ENCODE results near the gene ING5.

Gene ING5

DNA sequence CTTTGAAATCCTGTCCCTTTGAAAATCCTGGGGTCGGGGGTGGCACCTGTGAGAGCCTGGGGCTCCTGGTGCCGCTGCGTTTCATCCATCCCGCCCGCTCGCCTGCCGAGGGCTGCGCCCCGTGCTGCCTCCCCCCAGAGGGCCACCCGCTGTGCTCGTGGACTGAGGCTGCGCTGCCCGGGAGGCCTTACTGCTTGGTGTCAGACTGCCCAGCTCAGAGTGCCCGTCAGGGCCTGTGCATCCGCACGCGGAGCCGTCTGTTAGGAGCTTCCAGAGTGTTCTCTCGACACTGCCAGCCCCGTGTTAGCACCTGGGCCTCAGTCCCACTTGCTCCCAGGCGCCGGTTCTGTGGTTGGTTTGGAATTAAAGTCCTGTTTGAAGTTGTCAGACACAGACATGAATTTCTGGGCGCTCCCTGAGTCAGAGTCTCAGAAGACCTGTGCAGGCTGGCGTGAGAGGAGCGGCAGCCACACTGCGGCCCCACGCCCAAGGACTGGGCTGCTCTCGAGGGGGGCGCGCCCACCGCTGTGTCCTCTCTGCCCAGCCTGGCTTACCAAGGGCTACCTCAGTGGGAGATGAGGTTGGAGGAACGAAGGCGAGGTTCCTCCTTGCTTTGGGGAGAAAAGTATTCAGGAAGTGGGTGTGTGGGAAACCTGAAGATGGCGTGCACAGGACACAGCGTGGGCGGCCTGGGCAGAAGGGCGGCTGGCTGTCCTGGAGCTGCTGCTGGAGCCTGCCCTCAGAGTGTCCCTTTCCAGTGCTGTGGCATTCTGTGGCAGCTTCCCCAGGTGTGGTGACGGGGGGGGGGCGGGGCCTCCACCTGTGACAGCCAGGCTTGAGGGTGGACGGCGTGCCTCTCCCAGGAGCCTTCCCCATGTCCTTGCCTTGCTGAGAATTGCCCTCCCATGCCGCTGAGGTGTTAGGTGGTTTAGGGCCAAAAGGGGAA lies 29.3 kb upstream of the ING5 start:
- DNase-seq (ENCODE audit: low spot score) = no peak

DNA sequence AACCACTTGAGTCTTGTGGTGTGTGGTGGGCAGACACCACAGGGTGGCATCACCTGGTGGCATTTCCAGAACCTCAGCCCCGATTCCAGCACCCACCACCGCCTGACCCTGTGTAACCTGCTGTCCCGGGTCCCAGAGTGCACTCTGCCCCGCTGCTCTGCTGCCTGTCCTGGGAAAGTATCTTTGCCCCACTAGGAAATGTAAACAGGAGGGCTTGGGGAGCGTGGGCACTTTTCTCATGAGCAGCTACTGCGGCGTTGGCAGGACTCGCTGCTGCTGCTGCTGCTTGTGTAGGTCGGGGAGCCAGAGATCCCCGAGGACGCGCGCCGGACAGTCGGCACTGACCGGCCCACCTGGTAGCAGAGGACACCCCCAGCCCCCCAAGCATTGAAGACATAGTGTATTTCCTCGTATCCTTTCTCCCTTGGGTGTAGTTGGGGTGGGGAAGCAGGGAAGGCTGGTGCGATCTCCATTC lies 28.6 kb upstream of the ING5 start:
- no peak for DNase-seq (ENCODE audit: low spot score)

DNA sequence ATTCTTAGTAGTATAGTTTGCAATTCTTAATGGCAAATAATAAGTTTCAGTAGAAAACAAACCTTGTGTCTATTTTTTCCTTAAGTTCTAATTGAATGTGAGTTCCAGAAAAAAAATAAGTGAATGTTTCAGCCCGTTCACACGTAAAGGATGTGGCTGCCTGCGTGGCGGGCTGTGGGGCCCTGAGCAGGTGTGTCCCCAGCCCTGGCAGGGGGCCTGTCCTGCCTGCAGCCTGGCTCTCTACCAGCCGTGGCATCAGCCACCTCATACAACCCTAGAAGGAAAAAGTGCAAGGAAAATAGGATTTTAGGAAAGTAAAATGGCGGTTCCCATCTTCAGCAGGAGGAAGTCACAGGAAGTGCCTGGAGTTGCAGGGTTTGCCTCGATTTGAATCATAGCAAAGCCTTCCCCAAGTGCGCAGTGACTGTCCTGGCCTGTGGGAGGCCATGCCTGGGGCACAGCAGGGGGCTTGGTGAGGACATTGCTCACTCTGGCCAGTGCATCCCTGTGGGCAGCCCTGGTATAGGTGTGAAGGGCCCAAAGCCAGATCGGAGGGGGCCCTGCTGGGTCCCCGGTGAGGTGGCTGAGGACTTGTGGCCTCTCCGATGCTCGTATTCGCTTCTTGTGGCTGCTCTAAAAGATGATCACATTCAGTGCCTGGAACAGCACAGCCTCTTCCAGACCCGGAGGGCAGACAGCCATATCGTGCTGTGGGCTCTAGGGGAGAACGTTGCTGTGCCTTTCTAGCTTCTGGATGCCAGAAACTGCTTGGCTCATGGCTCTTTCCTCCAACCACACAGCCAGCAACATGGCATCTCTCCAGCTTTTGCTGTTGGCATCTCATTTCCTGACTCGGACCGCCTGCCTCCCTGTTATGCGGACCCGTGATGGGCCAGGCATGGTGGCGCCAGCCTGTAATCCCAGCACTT lies 27.8 kb upstream of the ING5 start:
- peak; percentile 57 for DNase-seq (ENCODE audit: low spot score)

DNA sequence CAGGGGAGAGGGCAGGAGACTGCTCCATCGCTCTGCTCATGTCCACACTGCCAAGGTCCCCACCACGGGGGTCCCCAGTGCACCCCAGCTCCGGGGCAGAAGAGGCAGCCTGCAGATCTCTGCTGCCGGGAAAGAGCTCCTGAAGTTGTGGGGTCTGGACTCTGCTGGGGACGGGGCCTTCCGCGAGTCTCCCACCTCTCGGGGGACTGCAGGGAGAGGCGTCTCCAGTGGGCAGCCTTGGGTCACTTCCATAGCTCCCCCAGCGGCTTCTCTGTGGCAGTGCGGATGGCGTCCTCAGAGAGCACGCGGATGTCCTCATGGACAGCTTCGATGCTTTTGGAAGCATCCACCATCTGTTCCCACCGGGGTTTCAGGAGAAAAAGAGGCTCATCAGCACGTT lies 26.0 kb upstream of the ING5 start:
- DNase-seq (ENCODE audit: low spot score) = no peak

DNA sequence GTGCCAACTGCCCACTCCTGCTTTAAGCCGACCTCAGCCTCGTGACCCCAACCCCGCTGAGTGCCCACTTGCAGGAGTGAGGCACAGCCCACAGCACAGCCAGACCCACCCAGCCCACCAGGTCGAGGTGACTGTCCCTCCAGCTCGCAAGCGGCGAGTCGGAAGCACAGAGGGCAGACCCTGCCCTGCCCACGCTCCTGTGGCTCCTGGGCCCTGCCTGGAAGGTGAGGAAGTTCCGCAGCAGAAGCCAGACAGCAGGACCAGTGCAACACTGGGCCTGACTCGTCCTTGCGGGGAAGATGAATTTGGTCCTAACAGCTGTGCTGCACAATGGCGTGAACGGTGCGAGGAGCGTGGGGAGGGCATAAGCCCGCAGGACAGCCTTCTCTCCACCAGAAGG lies 25.2 kb upstream of the ING5 start:
- no peak for DNase-seq (ENCODE audit: low spot score)

DNA sequence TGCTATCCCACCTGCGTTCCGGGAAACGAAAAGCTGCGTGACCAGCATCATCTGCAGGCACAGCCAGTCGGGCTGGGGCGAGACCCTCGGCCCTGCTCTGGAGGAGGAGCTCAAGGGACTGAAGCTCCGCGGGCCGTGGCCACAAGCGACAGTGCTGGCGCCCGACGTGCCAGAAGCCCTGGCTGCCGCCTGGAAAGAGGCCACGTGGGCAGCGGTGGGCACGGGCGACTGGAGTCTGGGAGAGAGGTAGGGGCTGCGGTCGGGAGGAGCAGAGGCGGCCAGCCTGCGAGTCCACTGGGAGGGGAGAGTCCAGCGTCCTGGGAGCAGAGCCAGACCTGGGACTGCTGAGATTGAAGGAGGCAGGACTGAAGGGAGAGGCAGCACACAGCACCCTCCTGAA lies 24.4 kb upstream of the ING5 start:
- DNase-seq (ENCODE audit: low spot score) = no peak

DNA sequence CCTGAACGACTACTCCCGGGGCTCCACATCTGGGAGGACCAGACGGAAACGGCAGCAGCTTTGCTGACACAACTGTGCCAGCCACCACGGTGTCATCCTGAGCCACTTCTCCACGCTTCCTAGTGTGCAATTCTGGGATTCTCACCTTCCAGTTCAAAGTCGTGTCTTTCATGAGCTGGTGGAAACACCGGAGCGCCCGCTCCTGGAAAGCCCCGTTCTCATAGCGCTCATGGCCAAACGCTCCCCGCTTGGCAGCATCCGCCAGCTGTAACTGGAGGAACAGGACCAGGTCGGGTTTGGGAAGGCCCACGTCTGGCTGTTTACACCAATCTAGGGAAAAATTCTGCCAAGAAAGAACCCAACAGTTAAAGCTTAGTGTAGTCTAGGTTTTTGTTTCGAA lies 23.5 kb upstream of the ING5 start:
- no peak for DNase-seq (ENCODE audit: low spot score)

DNA sequence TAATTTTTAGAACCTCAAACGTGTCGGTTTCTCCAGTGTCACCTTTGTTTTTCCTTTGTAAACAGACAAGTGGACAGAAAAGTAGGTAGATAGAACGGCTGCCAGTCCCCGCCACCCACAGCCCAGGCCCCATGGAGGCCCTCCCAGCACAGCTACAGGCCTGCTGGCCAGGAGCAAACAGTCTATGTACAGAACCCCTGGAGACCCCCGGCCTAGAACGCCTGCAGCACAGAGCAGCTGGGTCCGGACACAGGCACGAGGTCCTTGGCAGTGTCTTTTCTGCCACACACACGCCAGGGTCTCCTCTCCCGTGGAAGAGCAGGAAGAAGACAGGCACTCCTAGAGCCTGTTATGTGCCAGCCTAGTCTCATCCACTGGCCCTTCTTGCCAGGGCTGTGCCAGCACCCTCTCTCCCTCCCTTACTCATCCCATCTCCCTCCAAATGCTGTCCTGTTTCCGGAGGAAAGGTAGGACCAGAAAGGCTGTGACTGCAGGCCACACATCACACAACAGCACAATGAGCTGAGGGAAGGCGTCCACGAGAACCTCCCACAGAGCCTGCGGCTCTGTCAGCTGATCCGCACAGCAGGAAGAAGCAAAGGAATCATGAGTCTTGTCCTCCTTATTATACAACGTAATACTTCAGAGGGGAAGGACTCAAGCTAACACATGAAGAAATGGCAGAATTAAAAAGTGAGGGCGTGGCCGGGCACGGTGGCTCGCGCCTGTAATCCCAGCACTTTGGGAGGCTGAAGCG lies 22.9 kb upstream of the ING5 start:
- no peak for DNase-seq (ENCODE audit: low spot score)

DNA sequence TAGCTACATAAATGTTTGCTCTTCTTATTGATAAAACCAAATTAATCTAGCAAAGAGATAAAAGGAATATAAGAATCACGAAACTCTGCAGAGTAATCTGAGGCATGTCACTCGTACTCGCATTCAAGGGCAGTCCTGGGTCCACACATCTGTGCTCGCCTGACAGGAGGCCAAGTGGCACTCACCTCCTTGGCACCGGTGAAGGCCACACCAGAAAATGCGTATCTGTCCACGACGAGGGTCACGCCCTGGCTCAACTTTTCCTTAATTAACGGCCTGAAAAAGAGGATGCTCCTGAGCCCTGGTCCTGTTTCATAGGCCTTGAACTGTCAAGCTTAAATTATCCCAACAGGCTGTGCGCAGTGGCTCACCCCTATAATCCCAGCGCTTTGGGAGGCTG lies 21.8 kb upstream of the ING5 start:
- DNase-seq (ENCODE audit: low spot score) = no peak

DNA sequence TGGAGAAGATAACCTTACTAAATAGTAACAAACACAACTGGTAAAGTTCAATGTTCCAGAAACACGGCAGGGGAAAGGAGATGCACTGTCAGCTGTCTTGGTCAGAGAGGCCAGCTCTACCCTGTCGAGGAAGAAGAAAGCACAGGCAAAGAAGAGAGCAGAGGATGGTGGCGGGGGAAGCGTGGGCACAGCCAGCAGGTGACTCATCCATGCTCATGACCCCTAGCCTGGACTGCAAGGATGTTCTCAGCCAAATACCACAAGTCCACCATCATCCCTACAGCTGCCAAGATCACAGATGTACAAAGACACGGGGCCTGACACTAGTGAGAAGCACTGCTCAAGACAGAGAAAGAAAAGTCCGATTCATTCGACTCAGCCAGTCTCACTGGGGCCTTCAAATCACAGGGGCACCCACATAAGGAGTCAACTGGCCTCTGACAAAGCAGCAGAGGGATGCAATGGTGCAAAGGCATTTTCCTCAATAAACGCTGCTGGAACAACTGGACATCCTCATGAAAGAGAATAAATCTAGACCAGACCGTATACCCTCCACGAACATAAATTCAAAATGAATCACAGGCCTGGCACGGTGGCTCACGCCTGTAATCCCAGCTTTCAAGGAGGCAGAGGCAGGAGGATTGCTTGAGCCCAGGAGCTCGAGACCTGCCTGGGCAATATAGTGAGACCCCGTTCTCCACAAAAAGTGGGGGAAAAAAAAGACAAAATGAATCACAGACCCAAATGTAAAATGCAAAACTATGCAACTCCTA lies 20.8 kb upstream of the ING5 start:
- DNase-seq (ENCODE audit: low spot score) = no peak

DNA sequence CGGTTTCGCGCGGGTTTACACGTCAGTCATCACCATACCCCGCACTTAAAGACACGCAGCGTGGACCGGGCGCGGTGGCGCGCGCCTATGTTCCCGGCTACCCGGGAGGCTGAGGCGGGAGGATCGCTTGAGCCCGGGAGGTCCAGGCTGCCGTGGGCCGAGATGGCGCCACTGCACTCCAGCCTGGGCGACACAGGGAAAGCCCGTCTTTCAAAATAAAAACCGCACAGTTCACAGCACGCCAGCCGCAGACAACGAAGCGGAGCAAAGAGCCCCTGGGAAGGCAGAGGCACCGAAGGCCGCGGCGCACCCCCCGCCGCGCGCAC lies 15.6 kb upstream of the ING5 start:
- DNase-seq (ENCODE audit: low spot score) = no peak

DNA sequence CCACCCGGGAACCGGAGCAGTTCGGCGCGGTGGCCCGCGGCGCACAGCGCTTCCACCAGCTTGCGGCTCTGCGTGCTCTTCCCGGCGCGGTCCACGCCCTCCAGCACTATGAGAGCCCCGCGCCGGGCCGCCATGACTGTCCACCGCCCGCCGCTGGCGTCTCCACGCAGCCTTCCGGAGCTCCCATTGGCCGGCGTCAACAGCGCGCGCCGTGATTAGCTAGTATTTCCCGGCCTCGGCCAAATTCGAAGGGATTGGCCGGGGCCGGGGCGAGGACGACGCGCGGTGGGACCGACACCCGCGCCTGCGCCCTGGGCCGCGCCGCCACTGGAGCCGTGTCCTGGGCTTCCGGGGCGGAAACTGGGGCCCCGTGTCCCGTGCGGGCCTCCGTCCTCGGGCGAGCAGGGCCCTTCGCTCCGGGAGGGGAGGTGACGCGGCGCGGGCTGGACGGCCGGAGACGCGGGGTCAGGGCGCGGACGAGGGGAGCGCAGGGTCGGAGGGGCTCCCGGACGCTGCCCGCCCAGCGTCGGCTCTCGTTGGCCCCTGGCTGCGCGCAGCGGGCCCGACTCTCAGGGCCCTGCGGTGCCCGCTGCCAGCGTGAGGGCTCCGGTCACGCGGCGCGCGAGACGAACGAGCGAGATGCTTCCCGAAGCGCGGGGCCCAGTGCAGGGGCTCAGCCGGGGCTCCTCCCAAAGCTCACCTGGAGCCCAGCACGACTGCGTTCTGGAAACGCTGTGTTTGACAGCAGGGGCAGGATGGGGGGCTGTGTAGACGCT lies 15.0 kb upstream of the ING5 start, which contains the start of gene DTYMK:
Gene DTYMK (minus strand): TSS at position 166 of the 776 bp plus-strand sequence. CDS start 32 bp downstream, at position 134.
- DNase-seq (ENCODE audit: low spot score) = peak; percentile 96

DNA sequence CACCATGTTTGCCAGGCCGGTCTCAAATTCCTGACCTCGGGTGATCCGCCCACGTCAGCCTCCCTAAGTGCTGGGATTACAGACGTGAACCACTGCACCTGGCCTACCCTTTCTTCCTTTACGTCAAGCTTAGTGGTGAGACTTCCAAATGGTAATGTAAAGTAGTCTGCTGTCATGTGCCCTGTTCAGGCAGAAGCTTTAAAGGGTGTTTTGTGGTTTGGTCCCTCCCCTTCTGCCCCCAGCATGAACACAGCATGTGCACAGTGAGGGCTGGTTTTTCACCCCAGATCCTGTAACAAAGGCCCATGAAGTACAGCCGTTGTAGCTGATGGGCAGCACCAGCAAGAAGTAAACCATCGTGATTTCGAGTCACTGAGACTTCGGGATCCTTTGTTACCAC lies 12.5 kb upstream of the ING5 start:
- no peak for DNase-seq (ENCODE audit: low spot score)

DNA sequence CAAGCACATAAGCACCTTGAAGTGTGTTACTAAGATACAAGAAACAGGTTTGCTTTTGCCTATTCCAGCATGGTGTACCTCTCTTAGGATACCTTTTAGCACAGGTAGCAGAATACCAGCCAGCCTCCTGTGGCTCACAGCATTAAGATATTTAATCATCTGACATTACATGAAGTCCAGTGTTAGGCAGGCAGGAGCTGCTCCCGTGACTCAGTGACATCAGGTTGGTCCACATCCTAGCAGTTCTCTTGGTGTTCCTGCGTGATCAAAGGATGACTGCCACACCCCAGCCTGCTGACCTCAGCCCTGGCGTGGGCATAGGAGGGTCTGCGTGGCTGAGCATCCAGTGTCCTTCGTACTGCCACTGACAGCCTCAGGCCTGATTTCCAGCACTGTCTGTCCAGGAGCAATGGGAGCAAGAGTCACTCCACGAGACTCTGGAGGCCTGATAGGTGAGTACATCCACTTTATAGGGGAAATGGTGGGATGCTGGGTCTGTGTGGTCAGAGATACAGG lies 11.6 kb upstream of the ING5 start:
- no peak for DNase-seq (ENCODE audit: low spot score)

DNA sequence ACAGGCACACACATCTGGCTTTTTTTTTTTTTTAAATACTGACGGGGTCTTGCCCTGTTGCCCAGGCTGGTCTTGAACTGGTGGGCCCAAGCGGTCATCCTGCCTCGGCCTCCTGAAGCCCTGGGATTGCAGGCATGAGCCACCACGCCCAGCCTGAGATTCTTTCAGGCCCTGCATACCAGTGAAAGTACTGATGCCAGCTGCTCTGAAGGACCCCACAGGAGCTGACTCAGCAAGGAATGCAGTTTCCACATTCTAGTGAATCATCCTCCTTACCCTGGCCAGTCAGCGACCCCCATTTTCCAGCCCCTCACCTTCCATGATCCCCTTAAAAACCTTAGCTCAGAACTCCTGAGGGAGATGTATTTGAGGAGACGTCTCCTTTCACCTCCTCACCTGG lies 9.4 kb upstream of the ING5 start:
- no peak for DNase-seq (ENCODE audit: low spot score)

DNA sequence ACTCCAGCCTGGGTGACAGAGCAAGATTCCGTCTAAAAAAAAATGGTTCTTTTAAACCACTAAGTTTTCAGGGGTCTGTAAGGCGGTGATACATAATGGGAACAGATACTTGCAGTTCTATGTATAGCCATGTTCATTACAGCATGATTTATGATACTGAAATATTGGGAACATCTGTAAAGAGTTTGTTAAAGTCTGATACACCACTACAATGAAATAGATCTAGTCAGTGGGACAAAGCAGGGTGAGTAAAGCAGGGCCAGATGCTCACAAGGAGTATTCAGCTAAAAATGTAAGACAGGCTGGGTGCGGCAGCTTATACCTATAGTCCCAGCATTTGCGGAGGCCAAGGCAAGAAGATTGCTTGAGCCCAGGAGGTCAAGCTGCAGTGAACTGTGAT lies 6.2 kb upstream of the ING5 start:
- DNase-seq (ENCODE audit: low spot score) = no peak

DNA sequence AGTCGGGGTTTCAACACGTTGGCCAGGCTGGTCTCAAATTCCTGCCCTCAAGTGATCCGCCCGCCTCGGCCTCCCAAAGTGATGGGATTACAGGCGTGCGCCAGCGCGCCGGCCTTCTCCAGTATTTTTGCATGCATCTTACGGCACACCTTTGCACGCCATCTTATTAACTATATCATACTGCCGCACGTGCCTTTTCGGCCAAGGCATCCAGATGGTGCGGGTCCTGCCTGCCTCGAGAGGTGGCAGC lies 765 bp upstream of the ING5 start:
- no peak for DNase-seq (ENCODE audit: low spot score)

DNA sequence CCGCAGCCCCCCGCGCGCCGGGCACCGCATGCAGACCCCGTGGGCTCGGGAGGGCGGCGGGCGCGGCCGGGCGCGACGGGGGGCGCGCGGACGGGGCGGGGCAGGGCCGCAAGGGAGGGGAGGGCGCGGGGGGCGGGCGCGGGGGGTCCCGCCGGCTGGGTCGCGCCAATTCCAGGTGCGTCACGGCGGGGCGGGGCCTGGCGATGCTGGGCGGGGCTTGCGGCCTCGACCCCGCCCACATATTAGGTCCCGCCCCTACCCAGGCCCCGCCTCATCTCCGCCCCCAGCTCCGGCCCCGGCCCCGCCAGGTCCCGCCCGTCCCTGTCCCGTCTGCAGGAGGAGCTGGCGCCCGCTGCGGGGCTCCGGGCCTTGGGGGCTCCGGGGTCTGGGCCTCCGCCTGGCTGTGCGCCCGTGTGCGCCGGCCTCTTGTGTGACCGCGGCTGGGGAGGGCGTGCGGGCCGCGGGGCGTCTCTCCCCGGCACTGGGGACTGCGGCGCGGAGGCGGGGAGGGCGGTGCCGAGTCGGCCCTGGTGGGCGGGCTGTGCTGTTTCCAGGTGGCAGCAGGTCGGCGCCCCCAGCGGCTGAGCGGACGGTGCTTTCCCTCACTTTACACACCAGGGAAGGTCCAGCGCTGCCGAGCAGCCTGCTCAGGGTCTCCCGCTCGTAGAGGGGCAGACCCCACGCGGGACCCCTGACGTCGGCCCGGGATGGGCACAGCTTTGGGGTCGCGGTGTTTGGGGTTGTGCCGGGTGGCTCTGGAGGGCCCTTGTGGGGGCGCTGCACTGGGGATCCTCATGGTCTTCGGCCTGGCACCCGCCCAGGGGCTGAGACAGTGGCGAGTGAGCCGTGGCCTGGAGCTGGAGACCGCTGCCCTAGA lies 554 bp downstream of the ING5 start:
- DNase-seq (ENCODE audit: low spot score) = peak; percentile 93

DNA sequence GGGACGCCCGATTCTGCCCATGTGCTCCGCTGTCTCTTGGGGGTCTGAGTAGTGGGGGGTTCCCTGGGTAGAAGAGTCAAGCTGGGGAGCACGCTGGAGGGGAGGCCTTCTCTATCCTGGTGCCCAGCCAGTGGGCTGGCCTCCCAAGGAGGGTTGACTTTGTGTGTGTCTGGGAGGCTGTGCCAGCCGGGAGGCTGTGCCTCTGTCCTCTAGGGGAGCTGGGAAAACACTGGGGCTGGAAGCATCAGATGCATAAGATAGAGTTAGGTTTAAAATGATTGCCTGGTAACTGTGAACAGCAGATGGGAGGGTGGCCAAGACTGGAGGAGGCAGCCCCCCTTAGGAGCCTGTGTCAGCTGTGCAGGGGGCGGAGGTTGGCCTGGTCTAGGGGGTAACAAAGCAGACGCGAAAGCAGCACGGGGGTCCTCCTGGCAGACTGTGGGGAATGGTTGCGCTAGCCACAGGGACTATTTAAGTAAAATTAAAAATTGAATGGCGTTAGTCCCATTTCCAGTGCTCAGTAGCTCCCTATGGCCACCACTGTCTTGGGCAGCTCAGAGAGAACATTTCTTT lies 1.3 kb downstream of the ING5 start:
- DNase-seq (ENCODE audit: low spot score) = peak; percentile 55
